Measurements from ENCODE around the gene OR52N1. TPM values are rescaled to one million over a fixed set of nuclear protein-coding genes. Genes with fewer than 3 reads are reported as not detected.

Gene OR52N1
- polyA plus RNA-seq, 3 donors = not detected

- Histone ChIP-seq H3K36me3 (replicated peaks in 1 of 2; ENCODE audit: control insufficient read depth in 1 of 2, insufficient read depth in 2 of 2, low read length in 2 of 2) (no peaks in the 10 kb centered on the region), H3K4me3 (replicated peaks in 1 of 3; ENCODE audit: low read depth in 2 of 3, low read length in 3 of 3) (no peak within 1 kb of the TSS), H4K20me1 (ENCODE audit: insufficient read depth, low read length) (no peaks in the 10 kb centered on the region), H3K27me3 (ENCODE audit: control insufficient read depth in 2 of 2, insufficient read depth in 2 of 2, low read length in 2 of 2) (no peaks in the 10 kb centered on the region), H3K4me2 (replicated peaks; ENCODE audit: extremely low read depth, low read length, poor library complexity, severe bottlenecking) (no peak within 1 kb of the TSS), H3K27ac (ENCODE audit: low read depth in 1 of 2, low read length in 2 of 2) (no peak within 1 kb of the TSS), H3K9ac (ENCODE audit: insufficient read depth, low read length, poor library complexity, severe bottlenecking) (no peak within 1 kb of the TSS), H3K4me1 (ENCODE audit: control insufficient read depth in 1 of 2, insufficient read depth in 2 of 2, low read length in 2 of 2) (no peaks in the 10 kb centered on the region), H2AFZ (ENCODE audit: insufficient read depth, low read depth, low read length, poor library complexity, severe bottlenecking) (no peak within 1 kb of the TSS), H3K79me2 (ENCODE audit: insufficient read depth, low read length) (no peaks in the 10 kb centered on the region), H3K9me3 (replicated peaks in 1 of 2; ENCODE audit: control insufficient read depth in 1 of 2, insufficient read depth in 1 of 2, low read length in 2 of 2) (no peaks in the 10 kb centered on the region)
- Mint-ChIP-seq H3K4me1 (no peaks in the 10 kb centered on the region), H3K36me3 (no peaks in the 10 kb centered on the region), H3K4me3 (no peak within 1 kb of the TSS), H3K27me3 (ENCODE audit: low read depth in 3 of 3) (no peaks in the 10 kb centered on the region), H3K9me3 (peaks cover 0 to 2% (median 0%) of the 10 kb centered on the region in 7 donors), H3K27ac (no peak within 1 kb of the TSS)
- intact Hi-C loops (cut with micrococcal nuclease) = no loop called here
- TF ChIP-seq, protein P1, sequence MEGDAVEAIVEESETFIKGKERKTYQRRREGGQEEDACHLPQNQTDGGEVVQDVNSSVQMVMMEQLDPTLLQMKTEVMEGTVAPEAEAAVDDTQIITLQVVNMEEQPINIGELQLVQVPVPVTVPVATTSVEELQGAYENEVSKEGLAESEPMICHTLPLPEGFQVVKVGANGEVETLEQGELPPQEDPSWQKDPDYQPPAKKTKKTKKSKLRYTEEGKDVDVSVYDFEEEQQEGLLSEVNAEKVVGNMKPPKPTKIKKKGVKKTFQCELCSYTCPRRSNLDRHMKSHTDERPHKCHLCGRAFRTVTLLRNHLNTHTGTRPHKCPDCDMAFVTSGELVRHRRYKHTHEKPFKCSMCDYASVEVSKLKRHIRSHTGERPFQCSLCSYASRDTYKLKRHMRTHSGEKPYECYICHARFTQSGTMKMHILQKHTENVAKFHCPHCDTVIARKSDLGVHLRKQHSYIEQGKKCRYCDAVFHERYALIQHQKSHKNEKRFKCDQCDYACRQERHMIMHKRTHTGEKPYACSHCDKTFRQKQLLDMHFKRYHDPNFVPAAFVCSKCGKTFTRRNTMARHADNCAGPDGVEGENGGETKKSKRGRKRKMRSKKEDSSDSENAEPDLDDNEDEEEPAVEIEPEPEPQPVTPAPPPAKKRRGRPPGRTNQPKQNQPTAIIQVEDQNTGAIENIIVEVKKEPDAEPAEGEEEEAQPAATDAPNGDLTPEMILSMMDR (IDR thresholded peaks at IDR 0.05) = no peak
- WGBS (ENCODE audit: insufficient coverage) = 60% methylated on average over 1 of the region's 4 CpGs
- no peak for DNase-seq
These were observed 7.8 kb downstream of the OR52N1 start, which contains the start of gene OR52N5 for GRCh38 chr11:5783255-5783654. Gene OR52N5 (minus strand): TSS chr11:5783355. CDS start chr11:5778634, 4,721 bp downstream.

- no peak overlapping the region for H3K4me2 ChIP-seq (replicated peaks; ENCODE audit: extremely low read depth, low read length, poor library complexity, severe bottlenecking)
- no peak overlapping the region for H3K27ac ChIP-seq (ENCODE audit: low read depth in 1 of 2, low read length in 2 of 2)
- no peak overlapping the region for H3K27ac Mint-ChIP-seq
- TF ChIP-seq, protein P1 (IDR thresholded peaks at IDR 0.05) = no peak
- no peaks in the 10 kb centered on the region for H3K27me3 Mint-ChIP-seq (ENCODE audit: low read depth in 3 of 3)
- H4K20me1 ChIP-seq (ENCODE audit: insufficient read depth, low read length) = no peaks in the 10 kb centered on the region
- H2AFZ ChIP-seq (ENCODE audit: insufficient read depth, low read depth, low read length, poor library complexity, severe bottlenecking) = no peak overlapping the region
- H3K4me3 Mint-ChIP-seq = no peak overlapping the region
- no peaks in the 10 kb centered on the region for H3K79me2 ChIP-seq (ENCODE audit: insufficient read depth, low read length)
- H3K9me3 Mint-ChIP-seq = no peaks in the 10 kb centered on the region
- intact Hi-C loops (cut with micrococcal nuclease) = no loop called here
- no peaks in the 10 kb centered on the region for H3K27me3 ChIP-seq (ENCODE audit: control insufficient read depth in 2 of 2, insufficient read depth in 2 of 2, low read length in 2 of 2)
- no peaks in the 10 kb centered on the region for H3K36me3 Mint-ChIP-seq
- 78% methylated on average over 1 of the region's 1 CpG for WGBS (ENCODE audit: insufficient coverage)
- DNase-seq = no peak
- H3K9me3 ChIP-seq (replicated peaks in 1 of 2; ENCODE audit: control insufficient read depth in 1 of 2, insufficient read depth in 1 of 2, low read length in 2 of 2) = no peaks in the 10 kb centered on the region
- no peaks in the 10 kb centered on the region for H3K4me1 ChIP-seq (ENCODE audit: control insufficient read depth in 1 of 2, insufficient read depth in 2 of 2, low read length in 2 of 2)
- no peaks in the 10 kb centered on the region for H3K36me3 ChIP-seq (replicated peaks in 1 of 2; ENCODE audit: control insufficient read depth in 1 of 2, insufficient read depth in 2 of 2, low read length in 2 of 2)
- H3K4me1 Mint-ChIP-seq = no peaks in the 10 kb centered on the region
- H3K9ac ChIP-seq (ENCODE audit: insufficient read depth, low read length, poor library complexity, severe bottlenecking) = no peak overlapping the region
- H3K4me3 ChIP-seq (replicated peaks in 1 of 3; ENCODE audit: low read depth in 2 of 3, low read length in 3 of 3) = no peak overlapping the region
These were observed 24.0 kb downstream of the OR52N1 start for GRCh38 chr11:5767056-5767455.
